Measurements from ENCODE around the gene ZMIZ1.

- no peak for TF ChIP-seq POLR2A (IDR thresholded peaks at IDR 0.05)
- no peak for TF ChIP-seq CTCF (IDR thresholded peaks at IDR 0.05)
Observed at GRCh38 chr10:79158004-79158340, 89.2 kb downstream of the ZMIZ1 start.

Data from lower leg skin (tissue), 3 donors.